DOHH2 (cell line): ENCODE results near the gene ZNF622.

Experiments
- EZH2phosphoT487 ChIP-seq: fragments of 200-600 bp; sonication (generic); IDR thresholded peaks from 2 replicates; pipeline ENCODE4 v1.6.1; 2017; ENCODE audit warnings: borderline replicate concordance, mild to moderate bottlenecking, antibody characterized with exemption, low read length, moderate library complexity, mixed read lengths
- TF ChIP-seq, protein P1 (sequence below): fragments of 200-600 bp; sonication (generic); IDR thresholded peaks from one replicate; pipeline ENCODE4 v1.5.1; 2014; ENCODE audit warnings: antibody characterized with exemption, mild to moderate bottlenecking, low read depth, low read length; ENCODE audit not compliant: poor library complexity, severe bottlenecking

DNA sequence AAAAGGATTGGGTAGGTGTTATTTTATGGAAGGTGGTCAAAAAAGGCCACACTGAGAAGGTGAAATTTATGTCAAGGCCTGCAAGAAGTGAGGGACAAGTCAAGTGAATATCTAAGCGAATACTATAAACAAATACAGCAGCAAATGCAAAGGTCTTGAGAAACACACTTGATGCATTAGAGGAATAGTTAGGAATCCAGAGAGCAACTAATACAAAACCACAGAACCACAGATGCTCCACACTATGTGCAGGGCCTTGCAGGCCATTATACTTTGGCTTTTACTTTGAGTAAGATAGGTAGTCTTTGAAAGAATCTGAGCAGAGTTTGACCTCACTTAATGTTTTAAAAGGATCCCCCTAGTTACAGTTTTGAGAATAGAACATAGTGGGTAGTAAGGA is 4.6 kb downstream of the ZNF622 start:
- TF ChIP-seq, protein P1, sequence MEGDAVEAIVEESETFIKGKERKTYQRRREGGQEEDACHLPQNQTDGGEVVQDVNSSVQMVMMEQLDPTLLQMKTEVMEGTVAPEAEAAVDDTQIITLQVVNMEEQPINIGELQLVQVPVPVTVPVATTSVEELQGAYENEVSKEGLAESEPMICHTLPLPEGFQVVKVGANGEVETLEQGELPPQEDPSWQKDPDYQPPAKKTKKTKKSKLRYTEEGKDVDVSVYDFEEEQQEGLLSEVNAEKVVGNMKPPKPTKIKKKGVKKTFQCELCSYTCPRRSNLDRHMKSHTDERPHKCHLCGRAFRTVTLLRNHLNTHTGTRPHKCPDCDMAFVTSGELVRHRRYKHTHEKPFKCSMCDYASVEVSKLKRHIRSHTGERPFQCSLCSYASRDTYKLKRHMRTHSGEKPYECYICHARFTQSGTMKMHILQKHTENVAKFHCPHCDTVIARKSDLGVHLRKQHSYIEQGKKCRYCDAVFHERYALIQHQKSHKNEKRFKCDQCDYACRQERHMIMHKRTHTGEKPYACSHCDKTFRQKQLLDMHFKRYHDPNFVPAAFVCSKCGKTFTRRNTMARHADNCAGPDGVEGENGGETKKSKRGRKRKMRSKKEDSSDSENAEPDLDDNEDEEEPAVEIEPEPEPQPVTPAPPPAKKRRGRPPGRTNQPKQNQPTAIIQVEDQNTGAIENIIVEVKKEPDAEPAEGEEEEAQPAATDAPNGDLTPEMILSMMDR = no peak
- no peak for TF ChIP-seq EZH2phosphoT487
